Fibroblast of lung (primary cell): ENCODE results near the gene REPS2. TPM values are rescaled to one million over a fixed set of nuclear protein-coding genes. Genes with fewer than 3 reads are reported as not detected.

Experiments
- DNase-seq, 2 donors: peaks; one replicate each; pipeline versions ENCODE4 v3.0.0 to v3.0.0-alpha.2; 2010; ENCODE audit warnings: low read depth in 2 of 2
- H2AFZ ChIP-seq: 2 replicates; pipeline ENCODE4 v1.5.1; 2012; ENCODE audit warnings: low read length, control low read depth, inconsistent platforms
- H3K27ac ChIP-seq: 2 replicates; pipeline ENCODE4 v1.5.1; 2011; ENCODE audit warnings: low read length, control low read depth; ENCODE audit not compliant: insufficient read depth
- H3K27me3 ChIP-seq: 2 replicates; pipeline ENCODE4 v1.5.1; 2011; ENCODE audit warnings: mild to moderate bottlenecking, low read length; ENCODE audit not compliant: control insufficient read depth, insufficient read depth
- H3K36me3 ChIP-seq: 2 replicates; pipeline ENCODE4 v1.5.1; 2011; ENCODE audit warnings: low read length; ENCODE audit not compliant: control insufficient read depth, insufficient read depth
- H3K4me1 ChIP-seq: 2 replicates; pipeline ENCODE4 v1.5.1; 2011; ENCODE audit warnings: low read length; ENCODE audit not compliant: control insufficient read depth, insufficient read depth; ENCODE audit errors: extremely low read depth
- H3K4me2 ChIP-seq: 2 replicates; pipeline ENCODE4 v1.5.1; 2011; ENCODE audit warnings: low read length, control low read depth; ENCODE audit not compliant: insufficient read depth; ENCODE audit errors: extremely low read depth
- H3K4me3 ChIP-seq, 4 experiments: fragments of 200-600 bp in 1 of 4; sonication (generic) in 1 of 4; replicated peaks in 1 of 4; 2 replicates each; pipeline ENCODE4 v1.5.1; 2011 to 2016; ENCODE audit warnings: low read length in 4 of 4, low read depth in 3 of 4, mild to moderate bottlenecking in 3 of 4, control low read depth in 2 of 4, inconsistent platforms in 1 of 4, mixed read lengths in 1 of 4; ENCODE audit not compliant: insufficient read depth in 1 of 4; ENCODE audit errors: control extremely low read depth in 1 of 4
- H3K79me2 ChIP-seq: 2 replicates; pipeline ENCODE4 v1.5.1; 2012; ENCODE audit warnings: mild to moderate bottlenecking, low read length, inconsistent platforms; ENCODE audit not compliant: control insufficient read depth, insufficient read depth
- H3K9ac ChIP-seq: 2 replicates; pipeline ENCODE4 v1.5.1; 2011; ENCODE audit warnings: mild to moderate bottlenecking, low read length, control low read depth; ENCODE audit not compliant: insufficient read depth
- H3K9me3 ChIP-seq: 2 replicates; pipeline ENCODE4 v1.5.1; 2012; ENCODE audit warnings: low read depth, low read length; ENCODE audit not compliant: control insufficient read depth, insufficient read depth
- H4K20me1 ChIP-seq: 2 replicates; pipeline ENCODE4 v1.5.1; 2011; ENCODE audit warnings: low read length; ENCODE audit not compliant: control insufficient read depth, insufficient read depth; ENCODE audit errors: extremely low read depth
- EZH2 ChIP-seq: IDR thresholded peaks from 2 replicates; pipeline ENCODE4 v1.5.1; 2012; ENCODE audit warnings: low read length, control low read depth, mild to moderate bottlenecking; ENCODE audit errors: missing control alignments
- polyA plus RNA-seq, 2 donors: library from polyadenylated mRNA; depleted of rRNA in 1 of 2; stranded (reverse) in 1 of 2; unstranded in 1 of 2; fragments of >200 nt; gene quantifications; 2 replicates each; pipeline ENCODE4 v1.2.1, GENCODE V29; 2011 to 2012; ENCODE audit warnings: missing spikeins in 1 of 2
- total RNA-seq: library from RNA; depleted of rRNA; stranded (reverse); fragments of >200 nt; gene quantifications from 2 replicates; pipeline ENCODE4 v1.2.1, GENCODE V29; 2014
- TF ChIP-seq, protein P1 (sequence below), 2 donors: IDR thresholded peaks in 1 of 2; conservative IDR thresholded peaks in 1 of 2; 1 replicate in 1 of 2; 2 replicates in 1 of 2; pipeline ENCODE4 v1.5.1; 2011 to 2012; ENCODE audit warnings: low read length in 2 of 2, control low read depth in 1 of 2, inconsistent platforms in 1 of 2, low read depth in 1 of 2, mild to moderate bottlenecking in 1 of 2

REPS2 gene
- total and polyA plus RNA-seq, 2 donors (not counting 1 experiment from before 2014, with no cell fraction given): 0.27 to 0.50 TPM

DNA sequence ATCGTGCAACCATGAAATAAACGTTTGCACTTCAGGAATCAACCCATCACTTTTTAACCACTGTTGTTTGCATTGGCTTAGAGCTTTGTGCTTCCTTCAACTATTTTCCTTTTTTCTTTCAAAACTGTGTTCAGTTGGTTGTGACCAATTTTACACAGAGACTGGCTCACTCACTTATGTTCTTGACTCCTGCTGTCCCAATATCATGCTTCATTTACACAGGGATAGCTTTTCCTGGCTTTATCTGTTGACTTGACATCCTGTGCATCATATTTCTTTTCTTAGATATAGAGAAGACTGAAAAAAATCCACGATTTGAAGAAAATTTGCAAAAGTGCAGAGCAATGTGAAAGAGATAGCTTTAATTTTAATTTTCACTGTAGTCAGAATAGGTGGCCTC, 38.8 kb downstream of the REPS2 start:
- no peaks in the 10 kb centered on the region for H3K4me1 ChIP-seq
- H3K27ac ChIP-seq: no peak overlapping the region
- DNase-seq: no peak
- no peak overlapping the region for H2AFZ ChIP-seq
- no peak overlapping the region for H3K4me3 ChIP-seq
- H3K79me2 ChIP-seq: no peaks in the 10 kb centered on the region
- no peak overlapping the region for H3K4me2 ChIP-seq
- no peak for TF ChIP-seq EZH2
- TF ChIP-seq, protein P1, sequence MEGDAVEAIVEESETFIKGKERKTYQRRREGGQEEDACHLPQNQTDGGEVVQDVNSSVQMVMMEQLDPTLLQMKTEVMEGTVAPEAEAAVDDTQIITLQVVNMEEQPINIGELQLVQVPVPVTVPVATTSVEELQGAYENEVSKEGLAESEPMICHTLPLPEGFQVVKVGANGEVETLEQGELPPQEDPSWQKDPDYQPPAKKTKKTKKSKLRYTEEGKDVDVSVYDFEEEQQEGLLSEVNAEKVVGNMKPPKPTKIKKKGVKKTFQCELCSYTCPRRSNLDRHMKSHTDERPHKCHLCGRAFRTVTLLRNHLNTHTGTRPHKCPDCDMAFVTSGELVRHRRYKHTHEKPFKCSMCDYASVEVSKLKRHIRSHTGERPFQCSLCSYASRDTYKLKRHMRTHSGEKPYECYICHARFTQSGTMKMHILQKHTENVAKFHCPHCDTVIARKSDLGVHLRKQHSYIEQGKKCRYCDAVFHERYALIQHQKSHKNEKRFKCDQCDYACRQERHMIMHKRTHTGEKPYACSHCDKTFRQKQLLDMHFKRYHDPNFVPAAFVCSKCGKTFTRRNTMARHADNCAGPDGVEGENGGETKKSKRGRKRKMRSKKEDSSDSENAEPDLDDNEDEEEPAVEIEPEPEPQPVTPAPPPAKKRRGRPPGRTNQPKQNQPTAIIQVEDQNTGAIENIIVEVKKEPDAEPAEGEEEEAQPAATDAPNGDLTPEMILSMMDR (conservative IDR thresholded peaks at IDR 0.05 in 1 of 2, IDR thresholded peaks at IDR 0.05 in 1 of 2; ENCODE audit: low read depth in 1 of 2, low read length in 2 of 2): no peak
- no peaks in the 10 kb centered on the region for H3K27me3 ChIP-seq
- H4K20me1 ChIP-seq: no peaks in the 10 kb centered on the region
- H3K9me3 ChIP-seq: no peaks in the 10 kb centered on the region
- H3K36me3 ChIP-seq: no peaks in the 10 kb centered on the region
- no peak overlapping the region for H3K9ac ChIP-seq

- Histone ChIP-seq H3K27me3 (no peaks in the 10 kb centered on the region), H3K4me1 (no peaks in the 10 kb centered on the region), H3K36me3 (no peaks in the 10 kb centered on the region), H3K4me2 (no peak overlapping the region), H3K4me3 (no peak overlapping the region), H4K20me1 (no peaks in the 10 kb centered on the region), H3K9ac (no peak overlapping the region), H2AFZ (no peak overlapping the region), H3K79me2 (no peaks in the 10 kb centered on the region), H3K9me3 (no peaks in the 10 kb centered on the region), H3K27ac (no peak overlapping the region)
- DNase-seq: no peak
- no peak for TF ChIP-seq EZH2
- TF ChIP-seq, protein P1 (conservative IDR thresholded peaks at IDR 0.05 in 1 of 2, IDR thresholded peaks at IDR 0.05 in 1 of 2; ENCODE audit: low read depth in 1 of 2, low read length in 2 of 2): no peak
These were observed 39.7 kb downstream of the REPS2 start for GRCh38 chrX:16986169-16986568.

GRCh38 chrX:16989750-16990149, 43.3 kb downstream of the REPS2 start:
- no peak overlapping the region for H3K9ac ChIP-seq
- no peak overlapping the region for H3K4me3 ChIP-seq
- no peaks in the 10 kb centered on the region for H3K36me3 ChIP-seq
- no peaks in the 10 kb centered on the region for H3K9me3 ChIP-seq
- H3K27me3 ChIP-seq: no peaks in the 10 kb centered on the region
- H3K79me2 ChIP-seq: no peaks in the 10 kb centered on the region
- H3K4me2 ChIP-seq: no peak overlapping the region
- H2AFZ ChIP-seq: no peak overlapping the region
- H3K27ac ChIP-seq: no peak overlapping the region
- H4K20me1 ChIP-seq: no peaks in the 10 kb centered on the region
- DNase-seq: peak in 1 of 2 donors; percentile 24
- no peaks in the 10 kb centered on the region for H3K4me1 ChIP-seq
- TF ChIP-seq EZH2: no peak
- TF ChIP-seq, protein P1 (conservative IDR thresholded peaks at IDR 0.05 in 1 of 2, IDR thresholded peaks at IDR 0.05 in 1 of 2; ENCODE audit: low read depth in 1 of 2, low read length in 2 of 2): no peak
